Right ventricle myocardium inferior (tissue), 1 donor: ENCODE data around the gene DAPK1. TPM values are rescaled to one million over a fixed set of nuclear protein-coding genes. Genes with fewer than 3 reads are reported as not detected.

Experiments
- ATAC-seq: fragments of 200-7000 bp; cut with Tn5 transposase; one replicate; pipeline ENCODE4 v1.9.1; 2020; ENCODE audit warnings: mild to moderate bottlenecking, moderate library complexity
- DNase-seq: peaks from one replicate; pipeline ENCODE4 v3.0.0; 2021; ENCODE audit errors: missing footprints
- intact Hi-C: fragments of 100-400 bp; cut with DNase I; formaldehyde crosslinking; loops from one replicate; pipeline ENCODE4 v1.11.0; 2022
- total RNA-seq: library from RNA; stranded (reverse); fragmentation: NEBNext Ultra II Directional; extraction: Animal tissue kit (Norgen Biotek cat#: 25700); gene quantifications from one replicate; pipeline ENCODE4 v1.2.1, GENCODE V29; 2021
- donor health status: DM: no; HTN: yes; CAD: no; lungs with severe emphysema.

Gene DAPK1
- total RNA-seq, 1 donor from 2014 or later = 6.3 TPM

DNA sequence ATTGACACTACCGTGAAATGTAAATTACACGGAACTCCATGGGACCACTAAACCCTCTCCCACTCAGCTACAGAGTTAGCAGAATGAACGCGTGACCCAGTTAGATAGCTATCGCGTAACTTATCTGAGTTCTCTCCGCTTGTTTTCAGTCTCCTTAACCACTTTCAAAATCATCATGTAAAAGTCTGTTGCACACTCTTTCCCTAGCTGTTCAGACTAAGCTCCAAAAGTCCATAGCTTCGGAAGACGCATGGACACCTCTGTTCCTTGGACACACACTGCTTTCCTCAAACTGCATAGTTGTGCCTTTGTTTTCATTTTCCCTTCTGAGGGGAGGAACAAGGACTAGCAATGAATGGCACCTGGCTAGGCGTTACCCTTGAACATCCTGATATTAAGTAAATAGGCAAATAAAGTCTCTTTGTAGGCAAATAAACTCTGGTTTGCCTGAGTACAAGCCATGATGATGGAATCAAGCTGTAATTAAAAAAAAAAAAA is 83.3 kb downstream of the DAPK1 start:
- ATAC-seq = peak; percentile 13
- no peak for DNase-seq
- intact Hi-C loops = no loop called here

DNA sequence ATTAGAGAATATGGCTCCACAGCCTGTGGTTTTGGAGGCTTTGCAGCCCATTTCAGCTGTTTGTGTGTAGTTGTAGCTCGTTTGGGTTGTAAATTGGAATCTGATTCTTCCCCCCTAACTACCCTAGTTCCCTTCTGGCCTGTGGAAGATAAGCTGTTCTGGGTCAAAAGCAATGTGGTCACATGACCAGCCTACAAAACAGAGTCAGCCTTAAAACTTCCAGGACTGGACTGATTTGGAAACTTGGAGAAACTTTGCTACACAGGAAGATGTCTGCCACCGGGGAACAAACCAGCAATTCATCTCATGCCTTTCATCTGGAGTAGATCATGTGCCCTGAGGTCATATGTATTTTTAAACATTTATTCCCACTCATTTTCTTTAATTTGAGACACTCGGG is 83.8 kb downstream of the DAPK1 start:
- intact Hi-C loops = no loop called here
- ATAC-seq = peak; percentile 46
- no peak for DNase-seq

DNA sequence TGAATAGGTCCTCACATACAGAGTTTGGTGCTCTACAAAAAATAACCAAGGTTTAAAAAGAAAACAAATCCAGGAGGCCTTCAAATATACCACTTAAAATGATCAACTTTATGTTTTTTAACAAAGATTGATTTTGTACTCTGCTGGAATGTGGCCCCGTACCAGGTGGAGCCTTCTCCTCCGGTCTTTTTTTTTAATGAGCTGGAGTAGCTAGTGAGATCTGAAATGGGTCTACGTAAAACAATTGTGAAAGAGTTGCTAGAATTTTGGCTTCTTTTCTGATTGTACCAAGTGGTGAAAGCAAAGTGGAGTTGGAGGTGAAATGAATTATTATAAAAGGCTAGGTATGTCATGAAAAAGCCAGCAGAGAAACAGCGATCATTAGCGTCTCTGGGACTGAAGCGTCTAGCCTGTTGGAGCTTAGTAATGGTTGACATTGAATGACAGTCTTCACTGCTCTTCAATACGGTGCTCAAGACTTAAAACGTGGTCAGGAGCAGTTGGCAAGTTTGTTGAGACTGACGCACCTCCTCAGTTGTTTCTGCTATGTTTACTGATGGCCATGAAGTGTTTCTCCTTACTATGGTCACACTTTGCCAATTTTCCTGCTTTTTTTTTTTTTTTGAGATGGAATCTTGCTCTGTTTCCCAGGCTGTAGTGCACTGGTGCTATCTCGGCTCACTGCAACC is 84.4 kb downstream of the DAPK1 start:
- DNase-seq (no peak), ATAC-seq (no peak)
- intact Hi-C loops = no loop called here

DNA sequence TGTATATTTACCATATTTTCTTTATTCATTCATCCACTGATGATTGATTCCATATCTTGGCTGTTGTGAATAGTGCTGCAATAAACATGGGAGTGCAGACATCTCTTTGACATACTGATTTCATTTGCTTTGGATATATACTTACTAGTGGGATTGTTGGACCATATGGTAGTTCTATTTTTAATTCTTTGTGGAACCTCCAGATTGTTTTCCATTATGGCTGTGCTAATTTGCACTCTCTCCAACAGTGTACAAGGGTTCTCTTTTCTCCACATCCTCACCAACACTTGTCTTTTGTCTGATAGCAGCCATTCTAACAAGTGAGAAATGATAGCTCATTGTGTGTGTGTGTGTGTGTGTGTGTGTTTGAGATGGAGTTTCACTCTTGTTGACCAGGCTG is 86.7 kb downstream of the DAPK1 start:
- no peak for ATAC-seq
- no peak for DNase-seq
- intact Hi-C loops = no loop called here

DNA sequence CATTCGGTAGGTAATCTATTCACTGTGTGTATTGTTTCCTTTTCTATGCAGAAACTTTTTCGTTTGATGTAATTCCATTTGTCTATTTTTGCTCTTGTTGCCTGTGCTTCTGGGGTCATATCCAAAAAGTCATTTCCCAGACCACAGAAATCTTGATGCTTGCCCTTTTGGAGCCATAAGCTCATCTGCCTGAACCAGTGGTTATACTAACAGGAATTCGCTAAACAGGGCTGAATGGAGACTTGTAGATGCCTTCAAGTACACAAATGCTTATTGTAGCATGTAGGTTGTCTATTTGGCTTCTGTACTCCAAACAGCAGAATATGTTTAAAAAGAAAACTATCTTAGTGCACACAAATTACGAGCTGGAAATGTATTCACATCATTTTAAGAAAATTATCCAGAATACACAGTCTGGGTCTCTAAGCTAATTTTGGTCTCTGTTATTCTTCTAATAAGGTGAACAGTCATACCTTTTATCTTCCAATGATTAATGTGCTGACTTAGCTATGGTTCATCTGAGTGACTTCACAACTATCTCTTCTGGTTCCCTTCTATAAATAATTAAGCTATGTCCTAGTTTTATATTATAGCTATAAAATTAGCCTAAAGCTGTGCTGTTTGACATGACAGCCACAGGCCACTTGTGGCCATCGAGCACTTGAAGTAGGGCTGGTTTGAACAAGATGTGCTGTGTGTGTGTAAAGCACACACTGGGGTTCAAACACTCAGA is 87.6 kb downstream of the DAPK1 start:
- ATAC-seq (no peak), DNase-seq (no peak)
- intact Hi-C loops = no loop called here

- ATAC-seq = no peak
- intact Hi-C loops = no loop called here
- DNase-seq = no peak
These were observed 89.2 kb downstream of the DAPK1 start for GRCh38 chr9:87586731-87587355.

DNA sequence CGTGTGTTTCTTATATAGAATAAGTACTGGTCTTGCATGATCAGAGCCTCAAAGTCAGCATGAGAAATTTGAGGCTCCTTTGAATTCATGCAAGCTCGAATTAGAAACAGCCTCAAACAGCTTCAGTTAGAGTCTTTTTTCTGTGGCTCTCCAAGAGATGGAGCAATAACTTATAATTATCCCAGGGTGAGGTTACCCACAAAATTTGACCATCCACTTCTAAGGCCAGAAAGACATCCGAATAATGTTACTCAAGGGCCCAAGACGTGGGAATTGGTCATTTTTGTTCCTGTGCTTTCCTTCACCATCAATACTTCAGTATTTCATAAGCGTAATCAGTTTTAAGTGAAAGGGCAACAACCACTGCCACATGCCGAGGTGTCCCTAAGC is 89.7 kb downstream of the DAPK1 start:
- ATAC-seq (no peak), DNase-seq (no peak)
- intact Hi-C loops = no loop called here

- DNase-seq (no peak), ATAC-seq (no peak)
- intact Hi-C loops = no loop called here
These were observed 90.2 kb downstream of the DAPK1 start for GRCh38 chr9:87587864-87588263.

DNA sequence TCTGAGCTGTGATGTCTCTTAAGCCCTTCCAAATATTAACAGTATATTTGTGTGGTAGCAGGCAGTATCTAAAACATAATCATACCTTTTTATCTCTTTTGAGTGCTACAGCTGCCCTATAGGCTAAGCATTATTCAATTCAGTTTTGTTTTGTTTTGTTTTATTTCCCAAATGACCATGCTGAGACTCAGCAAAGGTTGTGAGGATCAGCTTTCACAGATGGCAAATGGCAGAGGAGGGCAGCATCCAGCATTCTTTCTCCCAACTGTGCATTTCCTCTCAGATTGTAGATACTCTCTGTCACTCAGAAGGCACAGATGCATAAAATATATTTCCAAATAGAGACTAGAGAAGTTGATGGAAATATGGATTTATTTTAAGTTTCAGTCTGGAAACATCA is 90.7 kb downstream of the DAPK1 start:
- ATAC-seq (no peak), DNase-seq (no peak)
- intact Hi-C loops = no loop called here

GRCh38 chr9:87590996-87591395 is 93.3 kb downstream of the DAPK1 start:
- intact Hi-C loops = no loop called here
- no peak for ATAC-seq
- DNase-seq = no peak

GRCh38 chr9:87592554-87593358 is 95.1 kb downstream of the DAPK1 start:
- peak; percentile 68 for DNase-seq
- intact Hi-C loops = no loop called here
- ATAC-seq = peak; percentile 77

DNA sequence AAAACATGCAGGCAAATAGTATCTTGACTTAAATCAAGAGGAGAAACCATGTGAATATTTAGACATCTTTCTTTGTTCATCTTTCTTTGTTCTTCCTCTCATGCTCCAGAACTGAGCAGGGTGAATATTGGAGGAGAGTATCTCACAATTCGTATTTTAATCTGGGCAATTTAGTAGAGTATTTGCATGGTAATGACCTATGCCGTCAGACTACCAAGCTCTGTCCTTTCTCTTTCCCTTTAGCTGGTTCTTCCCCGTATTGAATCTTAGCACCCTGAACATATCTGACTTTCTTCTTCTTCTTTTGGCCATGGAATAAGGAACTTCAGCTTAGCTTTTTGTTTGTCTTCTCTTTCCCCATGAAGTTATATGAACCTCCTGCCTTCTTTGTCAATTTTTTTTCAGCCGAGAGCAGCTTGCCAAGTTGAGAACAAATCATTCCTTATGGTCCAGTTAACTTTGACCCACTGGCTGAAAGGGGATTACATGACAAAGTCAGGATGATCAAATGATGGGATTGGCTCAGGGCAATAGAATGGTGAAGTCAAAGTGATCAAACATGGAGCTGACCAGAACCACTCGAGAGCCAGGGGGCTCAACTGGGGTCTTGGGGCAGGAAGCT is 95.8 kb downstream of the DAPK1 start:
- intact Hi-C loops = no loop called here
- DNase-seq = no peak
- no peak for ATAC-seq

DNA sequence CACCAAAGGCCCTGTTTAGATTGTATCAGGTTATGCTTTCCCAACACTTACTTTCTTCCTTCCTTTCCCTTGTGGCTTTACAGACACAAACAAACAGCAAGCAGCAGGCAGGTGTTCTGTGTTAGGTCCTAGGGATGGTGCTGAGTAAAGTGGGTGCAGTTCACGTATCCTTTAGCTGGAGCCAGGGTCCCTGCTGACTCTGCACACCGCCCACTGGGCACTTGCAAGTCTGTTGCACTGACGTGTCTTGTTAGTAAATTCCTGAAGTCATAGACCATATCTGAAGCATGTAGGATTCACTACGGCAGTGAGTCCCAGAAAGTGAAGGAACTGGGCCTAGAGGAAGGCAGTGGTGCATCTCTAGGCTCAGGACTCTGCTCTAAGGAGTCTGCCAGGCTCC is 96.5 kb downstream of the DAPK1 start:
- ATAC-seq (no peak), DNase-seq (no peak)
- intact Hi-C loops = no loop called here

DNA sequence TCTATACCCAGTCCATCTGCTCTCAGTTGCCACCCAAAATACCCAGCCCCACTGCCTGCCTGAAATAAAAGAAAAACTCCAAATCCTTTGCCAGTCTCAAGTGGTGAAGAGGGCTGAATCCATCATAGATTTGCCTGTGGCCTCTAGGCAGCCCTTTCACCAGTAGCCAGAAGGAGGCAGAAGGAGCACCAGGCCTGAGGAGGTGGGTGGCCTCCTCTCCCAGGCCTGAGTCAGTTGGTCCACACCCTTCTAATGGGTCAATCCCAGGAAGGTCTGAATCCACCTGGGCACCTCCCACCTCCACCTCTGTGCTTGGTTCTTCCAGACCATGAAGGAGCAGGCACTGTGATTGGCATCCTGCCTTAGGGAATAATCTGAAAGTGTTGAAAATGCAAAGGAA is 97.0 kb downstream of the DAPK1 start:
- intact Hi-C loops = loop anchor here (5.0 kb wide), 1 partner anchor 97 kb away; the partner anchor contains the start of gene DAPK1
- no peak for ATAC-seq
- no peak for DNase-seq

DNA sequence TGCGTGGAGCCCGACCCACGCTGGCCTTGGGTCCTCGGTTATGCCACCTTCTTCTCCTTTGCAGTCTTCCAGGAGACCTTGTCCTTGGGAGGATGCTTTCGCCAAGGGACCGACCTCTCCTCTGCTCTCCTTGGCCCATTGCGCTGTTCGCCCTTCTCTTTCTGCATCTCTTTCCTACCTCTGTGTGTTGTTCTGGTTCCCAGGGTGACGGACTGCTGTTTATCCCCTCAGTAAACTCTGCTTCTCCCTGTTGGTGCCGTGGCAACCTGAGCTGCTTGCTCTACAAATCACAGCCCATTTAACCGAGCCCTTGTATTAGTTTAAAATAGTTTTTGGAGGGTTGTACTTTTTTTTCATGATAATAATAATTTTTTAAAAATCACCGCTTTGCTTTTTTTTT is 97.9 kb downstream of the DAPK1 start:
- intact Hi-C loops = loop anchor here (5.0 kb wide), 1 partner anchor 98 kb away; the partner anchor contains the start of gene DAPK1
- no peak for DNase-seq
- peak; percentile 46 for ATAC-seq

DNA sequence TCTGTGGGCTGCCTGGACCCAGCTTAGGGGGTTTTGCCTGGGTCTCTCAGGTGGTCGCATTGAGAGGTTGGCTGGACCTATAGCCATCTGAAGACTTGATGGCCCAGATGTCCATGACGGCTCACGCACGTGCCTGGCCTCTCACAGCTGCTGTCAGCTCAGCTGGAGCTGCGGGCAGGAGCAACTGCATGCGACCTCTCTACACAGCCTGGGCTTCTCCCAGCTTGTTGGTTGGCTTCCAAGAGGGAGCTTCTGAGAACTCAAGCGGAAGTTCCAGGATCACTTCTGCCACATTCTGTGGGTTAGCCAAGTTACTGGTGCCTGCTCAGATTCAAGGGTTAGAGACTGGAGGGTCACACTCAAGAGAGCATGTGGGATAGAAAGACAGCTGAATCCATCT is 99.2 kb downstream of the DAPK1 start:
- intact Hi-C loops = loop anchor here (5.0 kb wide), 1 partner anchor 100 kb away; the partner anchor contains the start of gene DAPK1
- ATAC-seq (peak; percentile 52), DNase-seq (peak; percentile 74)

DNA sequence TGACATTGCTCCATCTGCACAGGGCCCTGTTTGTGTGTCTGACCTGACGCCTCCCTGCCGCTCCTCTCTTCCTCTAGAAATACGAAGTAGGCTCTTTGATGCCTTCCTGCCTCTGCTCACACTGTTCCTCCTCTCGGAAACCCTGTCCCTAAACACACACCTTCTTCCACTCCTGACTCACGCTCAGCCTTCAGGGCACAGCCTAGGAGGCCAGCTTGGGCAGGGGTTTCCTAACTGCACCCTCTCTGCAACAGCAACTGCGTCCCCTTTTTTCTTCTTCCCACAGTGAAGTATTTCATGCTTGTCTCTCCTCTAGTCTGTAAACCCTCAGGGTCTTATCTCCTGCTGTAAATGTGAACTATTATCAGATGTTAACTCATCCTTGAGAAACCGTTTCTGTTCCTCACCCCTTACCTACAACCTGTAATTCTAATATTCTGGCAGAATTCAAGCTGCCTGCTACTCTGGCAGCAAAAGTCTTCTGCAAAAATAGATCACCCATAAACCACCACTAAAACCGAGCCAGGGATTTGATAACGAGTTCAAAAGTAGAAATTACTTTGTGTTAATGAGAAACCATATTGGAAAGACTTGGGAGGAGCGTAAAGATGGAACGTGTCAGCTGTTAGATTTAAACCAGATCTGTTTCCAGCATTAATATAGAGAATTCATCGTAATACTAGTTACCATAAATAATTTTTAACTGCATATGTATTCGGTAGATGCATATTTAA is 100.2 kb downstream of the DAPK1 start:
- DNase-seq (no peak), ATAC-seq (no peak)
- intact Hi-C loops = loop anchor here (5.0 kb wide), 1 partner anchor 101 kb away; the partner anchor contains the start of gene DAPK1
